Measurements from ENCODE around the gene GLYR1. TPM values are rescaled to one million over a fixed set of nuclear protein-coding genes. Genes with fewer than 3 reads are reported as not detected.

Gene GLYR1
- total RNA-seq, 4 donors from 2014 or later: 86.0 to 129 (median 97.0) TPM

GRCh38 chr16:4803401-4803844, 43.7 kb downstream of the GLYR1 start:
- Histone ChIP-seq H3K36me3 (peaks cover 0 to 63% of the 10 kb centered on the region in 2 donors), H3K27me3 (no peaks in the 10 kb centered on the region), H3K27ac (peak overlapping the region; percentile 15 to 96 (median 94)), H3K4me3 (peak overlapping the region in 1 of 2 donors; percentile 75), H3K9me3 (no peaks in the 10 kb centered on the region), H3K4me1 (peaks cover 0 to 47% (median 15%) of the 10 kb centered on the region in 3 donors)
- 36 to 50% methylated on average over 6 to 7 of the region's 8 CpGs for WGBS, 2 donors (ENCODE audit: low coverage in 1 of 2)
- no peak for ATAC-seq
- TF ChIP-seq POLR2A (IDR thresholded peaks at IDR 0.05): no peak
- TF ChIP-seq EP300 (IDR thresholded peaks at IDR 0.05): no peak
- no peak for TF ChIP-seq POLR2AphosphoS5 (IDR thresholded peaks at IDR 0.05)
- TF ChIP-seq CTCF (IDR thresholded peaks at IDR 0.05): no peak

GRCh38 chr16:4802659-4803287, 44.3 kb downstream of the GLYR1 start:
- Histone ChIP-seq H3K9me3 (no peaks in the 10 kb centered on the region), H3K27ac (peak overlapping the region; percentile 15 to 96 (median 94)), H3K4me3 (peak overlapping the region; percentile 51 to 75), H3K4me1 (peaks cover 0 to 47% (median 15%) of the 10 kb centered on the region in 3 donors), H3K36me3 (peaks cover 0 to 63% of the 10 kb centered on the region in 2 donors), H3K27me3 (no peaks in the 10 kb centered on the region)
- WGBS, 2 donors (ENCODE audit: low coverage in 1 of 2): 0% methylated on average over 2 to 4 of the region's 59 CpGs
- peak in 1 of 2 donors; percentile 21 for TF ChIP-seq POLR2A (IDR thresholded peaks at IDR 0.05)
- TF ChIP-seq CTCF (IDR thresholded peaks at IDR 0.05): peak in 3 of 4 experiments; percentile 28 to 53 (median 51)
- TF ChIP-seq EP300 (IDR thresholded peaks at IDR 0.05): no peak
- TF ChIP-seq POLR2AphosphoS5 (IDR thresholded peaks at IDR 0.05): no peak
- peak; percentile 97 for ATAC-seq

GRCh38 chr16:4801962-4802658, 45.0 kb downstream of the GLYR1 start, which contains the start of gene ROGDI:
TSS of gene ROGDI (minus strand) at chr16:4802633. CDS start at chr16:4802571, 62 bp downstream.
- TF ChIP-seq POLR2AphosphoS5 (IDR thresholded peaks at IDR 0.05) (peak; percentile 22), POLR2A (IDR thresholded peaks at IDR 0.05) (peak in 1 of 2 donors; percentile 23), CTCF (IDR thresholded peaks at IDR 0.05) (no peak)
- WGBS, 2 donors (ENCODE audit: low coverage in 1 of 2): 0% methylated on average over 3 of the region's 70 CpGs; no CpG with 5 or more reads in 1 of the 2 donors
- H3K4me3 ChIP-seq: peak within 1 kb of the TSS; percentile 51 to 75
- peak; percentile 53 for ATAC-seq
- H3K27me3 ChIP-seq: no peaks in the 10 kb centered on the region
- peaks cover 0 to 47% (median 15%) of the 10 kb centered on the region in 3 donors for H3K4me1 ChIP-seq
- H3K27ac ChIP-seq: peak within 1 kb of the TSS; percentile 41 to 96 (median 94)
- peaks cover 0 to 63% of the 10 kb centered on the region in 2 donors for H3K36me3 ChIP-seq
- H3K9me3 ChIP-seq: no peaks in the 10 kb centered on the region

- Histone ChIP-seq H3K36me3 (peaks cover 0 to 63% of the 10 kb centered on the region in 2 donors), H3K27me3 (no peaks in the 10 kb centered on the region)
- 13 to 27% methylated on average over 3 to 4 of the region's 29 CpGs for WGBS, 2 donors (ENCODE audit: low coverage in 1 of 2)
Measured at GRCh38 chr16:4801051-4801961, 45.8 kb downstream of the GLYR1 start.

More at GRCh38 chr16:4801051-4801961, 45.8 kb downstream of the GLYR1 start:
- no peak for ATAC-seq
- H3K9me3 ChIP-seq: no peaks in the 10 kb centered on the region
- TF ChIP-seq CTCF (IDR thresholded peaks at IDR 0.05) (no peak), POLR2AphosphoS5 (IDR thresholded peaks at IDR 0.05) (no peak), EP300 (IDR thresholded peaks at IDR 0.05) (no peak), POLR2A (IDR thresholded peaks at IDR 0.05) (no peak)
- peaks cover 0 to 47% (median 15%) of the 10 kb centered on the region in 3 donors for H3K4me1 ChIP-seq
- H3K4me3 ChIP-seq: peak overlapping the region; percentile 51 to 75
- H3K27ac ChIP-seq: peak overlapping the region; percentile 41 to 96 (median 94)

All from gastroesophageal sphincter (tissue), 4 donors.